RWPE1 (cell line): ENCODE results near the gene KCTD15.

ENCODE experiments used
- CTCF ChIA-PET: fragments of 350-600 bp; sonication (Branson Sonifier 250); formaldehyde crosslinking; extraction: SDS; loops from one replicate; lab custom pipeline; 2021; lab: Yijun Ruan, JAX
- POLR2A ChIA-PET: fragments of 400-600 bp; formaldehyde crosslinking; extraction: SDS; loops from one replicate; lab custom pipeline; 2020; ENCODE audit warnings: antibody characterized with exemption; ENCODE audit not compliant: low non-redundant PET; lab: Yijun Ruan, JAX
- DNase-seq: peaks from one replicate; pipeline ENCODE4 v3.0.0; 2012; ENCODE audit warnings: low spot score
- H3K27ac ChIP-seq: fragments of 450-650 bp; 2 replicates; pipeline ENCODE4 v1.5.1; 2017
- TF ChIP-seq, protein P1 (sequence below): fragments of 450-650 bp; conservative IDR thresholded peaks from 2 replicates; pipeline ENCODE4 v1.5.1; 2017; ENCODE audit warnings: low read depth, mild to moderate bottlenecking

The KCTD15 gene

DNA sequence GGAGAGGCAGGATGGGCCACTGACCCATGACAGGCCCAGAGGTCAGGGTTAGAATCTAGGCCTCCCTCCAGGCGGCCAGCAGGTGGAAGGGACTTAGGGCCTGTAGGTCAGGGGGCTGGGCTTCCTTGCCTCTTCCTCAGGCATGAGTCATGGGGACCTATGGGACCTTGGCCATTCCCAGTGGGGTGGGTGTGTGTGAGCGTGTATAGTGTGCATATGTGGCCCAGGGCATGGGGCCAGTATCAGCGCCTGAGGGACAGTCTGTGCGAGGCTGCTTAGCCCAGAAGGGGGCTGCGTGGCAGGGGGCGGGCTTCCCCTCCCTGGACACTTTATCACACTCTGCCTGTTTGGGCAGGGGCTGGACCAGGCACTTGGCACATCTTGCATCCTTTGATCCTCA is 13.3 kb downstream of the KCTD15 start:
- CTCF ChIA-PET: interaction anchor here (0.6 kb wide), 1 partner anchor 231 kb away, joined by 5 read pairs; no protein-coding TSS in a partner anchor
- no peak for DNase-seq

DNA sequence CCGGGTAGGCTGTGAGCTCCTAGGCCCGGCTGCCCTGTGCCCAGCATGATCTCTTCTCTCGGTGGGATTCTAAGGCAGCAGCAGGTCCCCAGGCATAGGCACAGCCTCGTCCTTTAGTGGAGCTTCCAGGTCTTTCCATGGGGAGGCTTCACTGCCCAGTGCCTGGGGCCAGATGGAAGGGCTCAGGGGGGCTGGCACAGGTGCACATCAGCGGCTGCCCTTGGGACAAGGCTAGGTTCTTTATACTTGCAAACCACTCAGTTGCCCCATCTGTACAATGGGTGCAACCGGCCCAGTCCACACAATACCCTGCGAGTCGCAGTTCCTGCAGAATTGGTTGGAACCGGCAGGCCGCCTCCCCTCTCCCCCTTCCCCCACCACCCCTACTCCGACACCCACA is 14.2 kb downstream of the KCTD15 start:
- CTCF ChIA-PET: interaction anchor here (0.6 kb wide), 2 partner anchors 33 to 285 kb away, joined by 3 to 4 read pairs; no protein-coding TSS in a partner anchor
- no peak for DNase-seq
- H3K27ac ChIP-seq: no peak overlapping the region; the same call in 1 of the 2 replicates
- TF ChIP-seq, protein P1, sequence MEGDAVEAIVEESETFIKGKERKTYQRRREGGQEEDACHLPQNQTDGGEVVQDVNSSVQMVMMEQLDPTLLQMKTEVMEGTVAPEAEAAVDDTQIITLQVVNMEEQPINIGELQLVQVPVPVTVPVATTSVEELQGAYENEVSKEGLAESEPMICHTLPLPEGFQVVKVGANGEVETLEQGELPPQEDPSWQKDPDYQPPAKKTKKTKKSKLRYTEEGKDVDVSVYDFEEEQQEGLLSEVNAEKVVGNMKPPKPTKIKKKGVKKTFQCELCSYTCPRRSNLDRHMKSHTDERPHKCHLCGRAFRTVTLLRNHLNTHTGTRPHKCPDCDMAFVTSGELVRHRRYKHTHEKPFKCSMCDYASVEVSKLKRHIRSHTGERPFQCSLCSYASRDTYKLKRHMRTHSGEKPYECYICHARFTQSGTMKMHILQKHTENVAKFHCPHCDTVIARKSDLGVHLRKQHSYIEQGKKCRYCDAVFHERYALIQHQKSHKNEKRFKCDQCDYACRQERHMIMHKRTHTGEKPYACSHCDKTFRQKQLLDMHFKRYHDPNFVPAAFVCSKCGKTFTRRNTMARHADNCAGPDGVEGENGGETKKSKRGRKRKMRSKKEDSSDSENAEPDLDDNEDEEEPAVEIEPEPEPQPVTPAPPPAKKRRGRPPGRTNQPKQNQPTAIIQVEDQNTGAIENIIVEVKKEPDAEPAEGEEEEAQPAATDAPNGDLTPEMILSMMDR: no peak
- POLR2A ChIA-PET: no interaction called here

More for the DNA sequence above, 13.3 kb downstream of the KCTD15 start:
- H3K27ac ChIP-seq: peak overlapping the region; percentile 77
- POLR2A ChIA-PET: no interaction called here
- TF ChIP-seq, protein P1: no peak

DNA sequence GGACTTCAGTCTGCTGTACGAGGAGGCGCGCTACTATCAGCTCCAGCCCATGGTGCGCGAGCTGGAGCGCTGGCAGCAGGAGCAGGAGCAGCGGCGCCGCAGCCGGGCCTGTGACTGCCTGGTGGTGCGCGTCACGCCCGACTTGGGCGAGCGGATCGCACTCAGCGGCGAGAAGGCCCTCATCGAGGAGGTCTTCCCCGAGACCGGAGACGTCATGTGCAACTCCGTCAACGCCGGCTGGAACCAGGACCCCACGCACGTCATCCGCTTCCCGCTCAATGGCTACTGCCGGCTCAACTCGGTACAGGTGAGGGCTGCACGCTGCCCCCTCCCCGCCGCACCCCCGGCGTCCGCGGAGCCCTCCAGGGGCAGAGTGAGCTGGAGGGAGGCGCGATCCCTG is 14.6 kb downstream of the KCTD15 start:
- POLR2A ChIA-PET: no interaction called here
- no peak for DNase-seq
- no peak overlapping the region for H3K27ac ChIP-seq
- CTCF ChIA-PET: interaction anchor here (0.6 kb wide), 1 partner anchor 285 kb away, joined by 3 read pairs; no protein-coding TSS in a partner anchor
- TF ChIP-seq, protein P1: no peak

DNA sequence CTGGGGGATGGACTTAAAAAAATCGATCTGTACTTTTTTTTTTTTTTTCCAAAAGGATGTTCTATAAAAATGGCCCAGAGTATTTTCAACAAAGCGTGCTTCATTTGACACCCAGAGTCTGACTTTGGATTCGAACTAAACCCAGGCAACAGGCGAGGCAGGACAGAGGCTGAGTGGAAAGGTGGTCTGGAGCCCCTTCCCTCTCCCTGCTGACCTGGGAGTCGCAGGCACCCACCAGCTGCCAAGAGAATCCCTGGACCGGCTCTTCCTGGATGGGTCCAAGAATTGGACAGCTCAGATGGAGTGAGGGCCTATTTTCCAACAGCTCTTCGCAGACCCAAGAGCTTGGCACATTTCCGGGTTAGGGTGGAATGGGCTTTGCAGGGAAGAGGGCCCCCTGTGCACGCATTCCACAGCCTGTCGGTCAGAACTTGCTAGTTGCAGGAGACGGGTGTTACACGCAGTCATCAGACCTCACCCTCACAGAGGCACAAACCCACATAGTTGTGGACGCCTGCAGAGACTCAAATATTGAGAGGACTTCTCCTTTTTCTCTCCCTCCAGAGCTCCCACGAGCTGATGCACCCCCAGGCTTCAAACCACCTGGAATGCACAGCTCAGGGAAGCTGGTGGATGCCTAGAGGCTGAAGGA is 15.2 kb downstream of the KCTD15 start:
- no peak for DNase-seq
- peak overlapping the region; percentile 53 for H3K27ac ChIP-seq
- TF ChIP-seq, protein P1: no peak
- CTCF ChIA-PET: no interaction called here
- POLR2A ChIA-PET: no interaction called here

DNA sequence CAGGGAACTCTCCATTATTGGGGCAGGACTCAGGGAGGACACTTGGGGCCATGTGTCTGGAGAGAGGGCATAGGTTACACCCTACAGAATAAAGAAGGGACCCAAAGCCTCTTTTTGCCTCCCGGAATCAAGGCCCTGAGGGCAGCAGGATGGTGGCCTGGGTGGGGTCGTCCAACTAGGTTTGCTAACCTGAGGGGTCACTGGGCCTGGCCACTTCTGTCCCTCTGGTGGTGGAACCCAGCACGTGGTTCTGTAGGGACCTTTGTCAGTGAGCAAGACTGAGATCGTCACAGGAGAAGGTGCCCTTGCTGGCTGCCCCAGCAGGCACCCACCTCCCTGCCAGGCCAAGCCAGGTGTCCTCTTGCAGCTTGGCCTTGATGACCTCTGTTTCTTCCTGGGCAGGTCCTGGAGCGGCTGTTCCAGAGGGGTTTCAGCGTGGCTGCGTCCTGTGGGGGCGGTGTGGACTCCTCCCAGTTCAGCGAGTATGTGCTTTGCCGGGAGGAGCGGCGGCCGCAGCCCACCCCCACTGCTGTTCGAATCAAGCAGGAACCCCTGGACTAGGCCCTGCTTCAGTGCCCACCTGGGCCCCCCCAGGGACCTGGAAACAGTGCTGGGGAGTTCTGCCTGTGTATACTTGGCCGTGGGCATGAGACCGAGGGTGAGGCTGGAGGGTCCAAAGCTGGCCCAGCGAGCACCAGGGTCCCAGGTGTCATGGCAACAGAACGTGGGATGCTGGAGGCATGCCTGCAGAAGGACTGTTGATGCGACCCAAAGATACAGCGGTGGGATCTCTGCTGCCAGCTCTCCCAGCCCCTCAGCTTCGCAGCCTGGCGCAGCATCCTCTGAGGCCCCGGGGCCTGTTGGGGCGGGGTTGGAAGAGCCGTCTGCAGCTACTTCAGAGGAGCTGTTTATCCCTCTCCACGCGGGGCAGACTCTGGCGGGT is 16.0 kb downstream of the KCTD15 start:
- no peak for DNase-seq
- peak overlapping the region; percentile 53 for H3K27ac ChIP-seq
- ChIA-PET POLR2A (no interaction called here), CTCF (no interaction called here)
- TF ChIP-seq, protein P1: no peak

DNA sequence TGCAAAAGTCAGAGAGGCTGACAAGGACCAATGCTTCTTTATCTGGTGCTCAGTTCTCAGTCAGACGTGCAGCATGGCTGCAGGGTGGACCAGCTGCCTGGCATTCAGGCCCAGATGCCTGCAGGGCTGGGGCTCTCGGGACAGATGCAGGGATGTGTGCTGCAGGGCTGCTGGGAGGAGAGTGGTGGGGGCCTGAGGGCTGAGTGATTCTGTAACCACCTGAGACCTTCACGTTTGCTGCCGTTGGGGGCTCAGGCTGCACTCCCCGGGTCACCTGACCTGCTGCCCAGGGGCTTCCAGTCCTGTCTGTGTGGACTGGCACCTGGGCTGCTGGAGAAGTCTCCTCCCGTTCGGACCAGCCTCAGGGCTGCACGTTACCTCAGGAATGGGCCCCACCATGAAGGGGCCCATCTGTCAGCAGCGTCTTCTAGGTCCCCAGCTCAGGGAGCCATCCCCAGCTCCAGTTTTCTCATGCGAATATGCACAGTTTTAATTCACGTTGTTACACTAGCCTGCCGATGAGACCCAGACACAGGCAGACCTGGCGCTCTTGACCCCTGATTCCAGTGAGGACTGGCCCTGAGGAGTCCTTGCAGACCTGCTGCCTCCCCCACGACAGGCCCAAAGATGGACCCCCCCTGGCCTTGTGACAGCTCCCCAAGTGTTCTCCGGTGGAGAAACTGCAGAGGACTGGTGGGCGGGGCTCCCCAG is 16.9 kb downstream of the KCTD15 start:
- CTCF ChIA-PET: interaction anchor here (0.6 kb wide), 1 partner anchor 23 kb away, joined by 3 read pairs; no protein-coding TSS in a partner anchor
- POLR2A ChIA-PET: no interaction called here
- no peak for DNase-seq
- TF ChIP-seq, protein P1: no peak
- H3K27ac ChIP-seq: peak overlapping the region; percentile 53
